K562 (cell line): ENCODE results near the gene ACOT7. TPM values are rescaled to one million over a fixed set of nuclear protein-coding genes. Genes with fewer than 3 reads are reported as not detected.

Experiments
- ATAC-seq: fragments of 200-7000 bp; cut with Tn5 transposase; 3 replicates; pipeline ENCODE4 v1.9.1; 2020; ENCODE audit warnings: moderate library complexity
- BruUV-seq: library from RNA; stranded (reverse); fragments of 400-500 nt; replicated peaks from 2 replicates; lab custom pipeline; 2021; lab: Mats Ljungman, UMichigan
- CTCF ChIA-PET: fragments of 300-600 bp; formaldehyde crosslinking; extraction: SDS; loops from one replicate; lab custom pipeline; 2021; ENCODE audit warnings: low intra/inter-chr PET ratio; lab: Yijun Ruan, JAX
- POLR2A ChIA-PET: fragments of 300-600, 350-650 bp; sonication (Branson Sonifier 250); formaldehyde crosslinking; extraction: SDS; loops from one replicate; lab custom pipeline; 2021; ENCODE audit warnings: antibody characterized with exemption, inconsistent platforms; lab: Yijun Ruan, JAX
- DNase-seq, 4 experiments: peaks; one replicate each; pipeline versions ENCODE4 v3.0.0 to v3.0.0-alpha.2; 2011 to 2018; ENCODE audit warnings: low spot score in 3 of 4, mixed read lengths in 3 of 4; ENCODE audit errors: extremely low read depth in 1 of 4
- FAIRE-seq: peaks from 2 replicates; lab custom pipeline; 2011; peaks lifted over from hg19 to GRCh38; lab: Jason Lieb, UNC
- H2AFZ ChIP-seq: 2 replicates; pipeline ENCODE4 v1.6.0; 2011; ENCODE audit warnings: low read depth, low read length, control low read depth, inconsistent platforms
- H3K27ac ChIP-seq: fragments of 200-600 bp; 3 replicates; pipeline ENCODE4 v1.8.0; 2011; ENCODE audit warnings: low read depth, mild to moderate bottlenecking, control low read depth, inconsistent platforms, low read length, moderate library complexity, mixed read lengths; ENCODE audit errors: extremely low read depth
- H3K27me3 ChIP-seq, 2 experiments: fragments of 300-600 bp in 1 of 2; 2 replicates in 1 of 2; 3 replicates in 1 of 2; pipeline versions ENCODE4 v1.6.0 to v1.8.0; 2011; ENCODE audit warnings: inconsistent platforms in 2 of 2, low read length in 2 of 2, mild to moderate bottlenecking in 1 of 2, mixed read lengths in 1 of 2, moderate library complexity in 1 of 2; ENCODE audit not compliant: control insufficient read depth in 2 of 2, insufficient read depth in 2 of 2
- H3K36me3 ChIP-seq: fragments of 300-600 bp; 3 replicates; pipeline ENCODE4 v1.8.0; 2011; ENCODE audit warnings: mild to moderate bottlenecking, low read length, inconsistent platforms; ENCODE audit not compliant: control insufficient read depth, insufficient read depth
- H3K4me1 ChIP-seq, 2 experiments: fragments of 200-600 bp in 1 of 2; replicated peaks in 1 of 2; 2 replicates in 1 of 2; 3 replicates in 1 of 2; pipeline versions ENCODE4 v1.5.1 to v1.8.0; 2011; ENCODE audit warnings: inconsistent platforms in 2 of 2, low read length in 2 of 2, mild to moderate bottlenecking in 1 of 2, mixed read lengths in 1 of 2, moderate library complexity in 1 of 2; ENCODE audit not compliant: control insufficient read depth in 2 of 2, insufficient read depth in 2 of 2
- H3K4me2 ChIP-seq: 2 replicates; pipeline ENCODE4 v1.6.1; 2011; ENCODE audit warnings: low read length, control low read depth, inconsistent platforms, mixed read lengths; ENCODE audit not compliant: insufficient read depth
- H3K4me3 ChIP-seq: fragments of 200-600 bp; sonication (generic), shearing (Covaris generic); 2 replicates; pipeline ENCODE4 v1.5.1; 2016; ENCODE audit warnings: control low read depth, inconsistent platforms
- H3K79me2 ChIP-seq: fragments of 200-600 bp; 3 replicates; pipeline ENCODE4 v1.8.0; 2011; ENCODE audit warnings: low read length, inconsistent platforms; ENCODE audit not compliant: control insufficient read depth, insufficient read depth
- H3K9ac ChIP-seq, 2 experiments: 2 replicates each; pipeline versions ENCODE4 v1.6.0 to v1.6.1; 2011; ENCODE audit warnings: low read depth in 2 of 2, low read length in 2 of 2, control low read depth in 1 of 2, inconsistent platforms in 1 of 2, mild to moderate bottlenecking in 1 of 2, mixed read lengths in 1 of 2; ENCODE audit not compliant: insufficient read depth in 1 of 2
- H3K9me1 ChIP-seq: one replicate; pipeline ENCODE4 v1.6.0; 2011; ENCODE audit warnings: inconsistent platforms, mild to moderate bottlenecking, low read length, moderate library complexity; ENCODE audit not compliant: control insufficient read depth, insufficient read depth
- H3K9me3 ChIP-seq: replicated peaks from 2 replicates; pipeline ENCODE4 v1.5.1; 2011; ENCODE audit warnings: low read depth, low read length, inconsistent platforms; ENCODE audit not compliant: control insufficient read depth, insufficient read depth
- H4K20me1 ChIP-seq: replicated peaks from 2 replicates; pipeline ENCODE4 v1.6.1; 2011; ENCODE audit warnings: low read length, inconsistent platforms, mixed read lengths; ENCODE audit not compliant: control insufficient read depth, insufficient read depth
- FIP1L1 ChIP-seq: fragments of 200-400 bp; formaldehyde crosslinking; IDR thresholded peaks from 2 replicates; pipeline ENCODE4 v1.6.1; 2018; ENCODE audit warnings: mild to moderate bottlenecking, low read depth, low read length; ENCODE audit not compliant: poor library complexity, severe bottlenecking
- FOXP1 ChIP-seq: sonication (generic); formaldehyde crosslinking; IDR thresholded peaks from 2 replicates; pipeline ENCODE4 v1.8.0; 2022; ENCODE audit warnings: mild to moderate bottlenecking, missing genetic modification reagents
- ILK ChIP-seq: fragments of 450-650 bp; IDR thresholded peaks from 2 replicates; pipeline ENCODE4 v1.6.1; 2016; ENCODE audit warnings: missing genetic modification characterization, low read depth, mild to moderate bottlenecking, missing compliant biosample characterization, moderate library complexity, borderline replicate concordance
- ZNF133 ChIP-seq: fragments of 250-450 bp; sonication (Bioruptor Pico); IDR thresholded peaks from 2 replicates; pipeline ENCODE4 v1.4.0; 2020; ENCODE audit warnings: mild to moderate bottlenecking
- ZNF217 ChIP-seq: sonication (generic); formaldehyde crosslinking; IDR thresholded peaks from 2 replicates; pipeline ENCODE4 v1.8.0; 2022; ENCODE audit warnings: mild to moderate bottlenecking, missing genetic modification reagents
- ZNF311 ChIP-seq: fragments of 250-450 bp; sonication (Bioruptor Pico); IDR thresholded peaks from 2 replicates; pipeline ENCODE4 v1.4.0; 2020; ENCODE audit warnings: mild to moderate bottlenecking, moderate library complexity
- ZNF41 ChIP-seq: fragments of 250-450 bp; sonication (Bioruptor Pico); conservative IDR thresholded peaks from 2 replicates; pipeline ENCODE4 v1.4.0; 2020; ENCODE audit warnings: mild to moderate bottlenecking
- WGBS: fragments of 100-300 bp; shearing (Covaris generic); methylation state at CpG from one replicate; pipeline ENCODE4 v1.1.6; 2016; ENCODE audit warnings: low coverage, mixed read lengths; ENCODE audit not compliant: insufficient coverage; ENCODE audit errors: missing lambda C conversion rate; 5-methylcytosine and 5-hydroxymethylcytosine counted together
- in situ Hi-C: fragments of 300-500 bp; cut with MboI; formaldehyde crosslinking; loops from 4 replicates; pipeline ENCODE4 v1.15.0; 2018; ENCODE audit warnings: inconsistent platforms, mixed read lengths
- intact Hi-C: fragments of 100-400 bp; cut with micrococcal nuclease; formaldehyde crosslinking; loops from 2 replicates; pipeline ENCODE4 v1.14.2; 2022
- polyA plus RNA-seq, 8 experiments: library from polyadenylated mRNA; depleted of rRNA in 4 of 8; stranded (reverse) in 5 of 8; unstranded in 3 of 8; fragments of >200 nt; fragmentation: Nextera tagmentation in 2 of 8; fragmentation: Illumina TruSeq in 1 of 8; extraction: Ambion mirVana in 2 of 8; extraction: Trizol in 1 of 8; gene quantifications; 2 replicates each; pipeline versions ENCODE4 v1.2.1 to v1.2.3, GENCODE V29; 2011 to 2014; ENCODE audit warnings: inconsistent platforms in 1 of 8, missing spikeins in 1 of 8
- total RNA-seq, 7 experiments: library from RNA; depleted of rRNA in 6 of 7; stranded (reverse); fragments of >200 nt in 6 of 7; fragmentation: Illumina TruSeq in 2 of 7; extraction: Trizol in 2 of 7; gene quantifications; 2 replicates each; pipeline versions ENCODE4 v1.2.1 to v1.2.3, GENCODE V29; 2011 to 2021; ENCODE audit warnings: low replicate concordance in 1 of 7

The ACOT7 gene
- total and polyA plus RNA-seq, 9 of the 15 experiments (the other 6 are each of a cell fraction or from before 2014, with no cell fraction given): 7.0 to 92.6 (median 37.2) TPM

DNA sequence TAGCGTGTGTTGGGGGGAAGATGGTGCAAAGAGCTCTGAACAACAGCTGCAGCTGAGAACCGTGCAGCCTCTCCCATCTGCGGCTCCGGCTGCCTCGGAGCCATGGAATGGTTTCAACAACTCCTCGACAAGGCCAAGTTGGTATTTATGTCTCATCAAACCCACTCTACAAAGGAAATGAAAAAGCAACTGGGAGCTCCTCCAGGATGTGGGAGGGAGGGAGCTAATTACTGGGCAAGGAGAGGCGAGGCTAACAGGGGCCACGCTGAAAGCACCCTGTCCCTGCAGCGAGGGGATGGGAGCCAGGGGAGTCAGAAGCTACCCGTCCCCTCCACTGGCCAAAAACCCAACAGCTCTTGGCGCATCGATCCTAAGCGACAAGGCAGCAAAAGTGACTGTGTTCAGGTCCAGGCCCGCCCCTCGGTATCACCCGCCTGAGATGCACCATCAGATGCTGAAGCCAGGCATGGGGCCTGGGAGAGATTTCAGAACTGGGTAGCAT lies 63.1 kb downstream of the ACOT7 start (continued):
- TF ChIP-seq ZNF41 (CRISPR knock-in tag) (no peak), FOXP1 (CRISPR knock-in tag) (no peak), ZNF217 (no peak), ILK (tag) (no peak), ZNF311 (no peak)

GRCh38 chr1:6329851-6330250 lies 63.7 kb downstream of the ACOT7 start:
- Histone ChIP-seq H3K27me3 (no peaks in the 10 kb centered on the region), H3K27ac (no peak overlapping the region), H3K4me1 (peaks cover 0 to 10% of the 10 kb centered on the region in 2 experiments; a peak in 1 of 5 replicates), H3K79me2 (no peaks in the 10 kb centered on the region), H3K36me3 (peaks cover 4% of the 10 kb centered on the region; the same call in 1 of the 3 replicates), H4K20me1 (no peaks in the 10 kb centered on the region; the same call in 1 of the 2 replicates), H3K4me3 (no peak overlapping the region), H3K9ac (no peak overlapping the region), H3K9me3 (no peaks in the 10 kb centered on the region), H2AFZ (no peak overlapping the region), H3K4me2 (no peak overlapping the region), H3K9me1 (peaks cover 3% of the 10 kb centered on the region)
- ATAC-seq: no peak
- intact Hi-C loops (no loop called here), in situ Hi-C loops (no loop called here)
- BruUV-seq: no TSS peak
- no peak for DNase-seq
- TF ChIP-seq ZNF133: no peak
- TF ChIP-seq FIP1L1: no peak
- ChIA-PET POLR2A (interaction anchor here (0.6 to 0.9 kb wide), 2 partner anchors 94 to 194 kb away, joined by 3 to 4 read pairs; partner anchors contain the start of gene ICMT), CTCF (no interaction called here)
- FAIRE-seq: no peak
- WGBS: 75% methylated on average over 13 of the region's 13 CpGs
